Vagina (tissue), 2 donors: ENCODE results near the gene PLD5.

ENCODE experiments used
- POLR2A ChIP-seq, 2 donors: fragments of 450-650 bp; IDR thresholded peaks; one replicate each; pipeline ENCODE4 v1.6.1; 2017; ENCODE audit warnings: antibody characterized with exemption in 2 of 2, mild to moderate bottlenecking in 2 of 2, moderate library complexity in 2 of 2
- POLR2AphosphoS5 ChIP-seq, 2 donors: sonication (generic); formaldehyde crosslinking; IDR thresholded peaks; one replicate each; pipeline ENCODE4 v1.9.0; 2017; ENCODE audit warnings: antibody characterized with exemption in 2 of 2, mild to moderate bottlenecking in 2 of 2, low read depth in 1 of 2; ENCODE audit not compliant: insufficient read depth in 1 of 2
- TF ChIP-seq, protein P1 (sequence below), 3 experiments: fragments of 450-650 bp in 2 of 3; fragments of 200-600 bp in 1 of 3; sonication (generic) in 1 of 3; IDR thresholded peaks; one replicate each; pipeline ENCODE4 v1.5.1; 2017 to 2019; ENCODE audit warnings: antibody characterized with exemption in 3 of 3, mild to moderate bottlenecking in 2 of 3, moderate library complexity in 2 of 3

DNA sequence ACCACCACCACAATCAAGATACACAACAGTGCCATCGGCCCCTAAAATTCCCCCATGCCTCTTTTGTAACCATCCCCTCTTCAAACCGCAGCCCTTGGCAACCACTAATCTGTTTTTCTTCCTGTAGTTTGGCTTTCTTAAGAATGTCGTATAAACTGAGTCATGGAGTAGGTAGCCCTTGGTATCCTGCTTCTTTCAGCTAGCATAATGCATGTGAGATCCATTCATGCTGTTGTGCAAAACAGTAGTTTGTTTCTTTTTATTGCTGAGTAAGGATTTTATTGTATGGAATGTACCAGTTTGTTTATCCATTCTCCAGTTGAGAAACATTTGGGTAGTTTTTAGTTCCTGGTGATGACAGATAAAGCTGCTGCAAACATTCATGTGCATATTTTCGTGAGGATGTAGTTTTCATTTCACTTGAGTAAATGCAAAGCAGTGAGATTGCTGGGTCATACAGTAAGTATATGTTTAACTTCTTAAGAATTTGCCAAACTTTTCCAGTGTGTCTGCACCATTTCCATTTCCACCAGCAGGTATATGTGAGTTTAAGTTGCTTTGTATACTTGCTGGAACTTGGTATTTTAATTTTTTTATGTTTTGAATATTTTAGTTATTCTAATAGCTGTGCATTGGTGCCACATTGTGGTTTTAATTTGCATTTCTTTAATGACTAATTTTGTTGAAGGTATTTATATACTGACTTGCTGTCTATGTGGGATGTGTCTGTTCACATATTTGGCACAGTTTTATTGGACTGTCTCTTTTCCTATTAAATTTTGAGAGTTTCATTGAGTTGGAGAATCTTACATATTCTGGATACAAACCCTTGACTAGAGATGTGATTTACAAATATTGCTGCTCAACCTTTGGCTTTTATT, 377.2 kb downstream of the PLD5 start:
- TF ChIP-seq POLR2A (IDR thresholded peaks at IDR 0.05) (no peak), POLR2AphosphoS5 (IDR thresholded peaks at IDR 0.05; ENCODE audit: insufficient read depth in 1 of 2, low read depth in 1 of 2) (no peak)
- TF ChIP-seq, protein P1, sequence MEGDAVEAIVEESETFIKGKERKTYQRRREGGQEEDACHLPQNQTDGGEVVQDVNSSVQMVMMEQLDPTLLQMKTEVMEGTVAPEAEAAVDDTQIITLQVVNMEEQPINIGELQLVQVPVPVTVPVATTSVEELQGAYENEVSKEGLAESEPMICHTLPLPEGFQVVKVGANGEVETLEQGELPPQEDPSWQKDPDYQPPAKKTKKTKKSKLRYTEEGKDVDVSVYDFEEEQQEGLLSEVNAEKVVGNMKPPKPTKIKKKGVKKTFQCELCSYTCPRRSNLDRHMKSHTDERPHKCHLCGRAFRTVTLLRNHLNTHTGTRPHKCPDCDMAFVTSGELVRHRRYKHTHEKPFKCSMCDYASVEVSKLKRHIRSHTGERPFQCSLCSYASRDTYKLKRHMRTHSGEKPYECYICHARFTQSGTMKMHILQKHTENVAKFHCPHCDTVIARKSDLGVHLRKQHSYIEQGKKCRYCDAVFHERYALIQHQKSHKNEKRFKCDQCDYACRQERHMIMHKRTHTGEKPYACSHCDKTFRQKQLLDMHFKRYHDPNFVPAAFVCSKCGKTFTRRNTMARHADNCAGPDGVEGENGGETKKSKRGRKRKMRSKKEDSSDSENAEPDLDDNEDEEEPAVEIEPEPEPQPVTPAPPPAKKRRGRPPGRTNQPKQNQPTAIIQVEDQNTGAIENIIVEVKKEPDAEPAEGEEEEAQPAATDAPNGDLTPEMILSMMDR (IDR thresholded peaks at IDR 0.05), result no peak
